Measurements from ENCODE around the gene SLC16A5.

DNA sequence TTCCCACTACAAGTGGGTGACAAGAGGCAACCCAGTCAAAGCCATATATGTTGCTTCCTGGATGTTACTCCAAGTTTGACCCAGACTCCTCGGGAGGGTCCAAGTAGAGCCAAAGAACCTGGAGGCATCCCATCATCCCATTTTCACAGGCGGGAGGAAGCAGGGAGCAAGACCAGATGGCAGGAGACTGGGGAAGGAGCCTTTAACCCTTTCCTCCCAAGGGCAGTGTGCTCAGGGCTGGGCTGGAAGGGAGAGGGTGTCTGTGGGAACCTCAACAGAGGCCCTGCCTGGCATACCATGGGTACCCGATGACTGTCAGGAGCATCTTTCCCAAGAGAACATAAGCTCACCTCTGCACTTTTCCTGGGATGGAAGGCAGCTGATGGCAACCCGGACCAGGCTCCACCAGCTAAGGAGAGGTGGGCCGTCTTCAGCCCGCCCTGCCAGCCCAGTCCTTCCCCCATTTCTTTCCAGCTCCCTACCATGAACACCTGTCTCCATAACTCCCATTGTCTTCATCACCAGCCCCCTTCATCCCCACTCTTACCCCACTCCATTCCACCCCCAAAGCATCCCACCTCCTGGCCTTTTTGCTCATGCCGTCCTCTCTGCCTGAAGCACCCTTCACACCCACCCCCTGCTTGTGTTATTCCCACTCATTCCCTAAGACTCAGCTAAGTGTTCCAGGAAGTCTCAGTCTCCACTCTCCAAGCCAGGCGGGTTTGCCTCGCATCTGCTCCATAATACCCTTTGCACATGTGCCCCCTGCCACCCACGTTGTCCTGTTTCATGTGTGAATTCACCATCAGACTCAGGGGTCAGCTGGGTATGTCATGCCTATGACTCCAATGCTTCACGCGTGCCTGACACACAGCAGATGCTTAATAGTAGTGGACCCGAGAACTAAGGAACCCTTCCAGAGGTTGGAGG is 5.9 kb upstream of the SLC16A5 start:
- TF ChIP-seq, protein P1, sequence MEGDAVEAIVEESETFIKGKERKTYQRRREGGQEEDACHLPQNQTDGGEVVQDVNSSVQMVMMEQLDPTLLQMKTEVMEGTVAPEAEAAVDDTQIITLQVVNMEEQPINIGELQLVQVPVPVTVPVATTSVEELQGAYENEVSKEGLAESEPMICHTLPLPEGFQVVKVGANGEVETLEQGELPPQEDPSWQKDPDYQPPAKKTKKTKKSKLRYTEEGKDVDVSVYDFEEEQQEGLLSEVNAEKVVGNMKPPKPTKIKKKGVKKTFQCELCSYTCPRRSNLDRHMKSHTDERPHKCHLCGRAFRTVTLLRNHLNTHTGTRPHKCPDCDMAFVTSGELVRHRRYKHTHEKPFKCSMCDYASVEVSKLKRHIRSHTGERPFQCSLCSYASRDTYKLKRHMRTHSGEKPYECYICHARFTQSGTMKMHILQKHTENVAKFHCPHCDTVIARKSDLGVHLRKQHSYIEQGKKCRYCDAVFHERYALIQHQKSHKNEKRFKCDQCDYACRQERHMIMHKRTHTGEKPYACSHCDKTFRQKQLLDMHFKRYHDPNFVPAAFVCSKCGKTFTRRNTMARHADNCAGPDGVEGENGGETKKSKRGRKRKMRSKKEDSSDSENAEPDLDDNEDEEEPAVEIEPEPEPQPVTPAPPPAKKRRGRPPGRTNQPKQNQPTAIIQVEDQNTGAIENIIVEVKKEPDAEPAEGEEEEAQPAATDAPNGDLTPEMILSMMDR (conservative IDR thresholded peaks at IDR 0.05; ENCODE audit: low read depth, low read length) = no peak
- no peak for TF ChIP-seq EZH2 (IDR thresholded peaks at IDR 0.05; ENCODE audit: low read length, unreplicated experiment)
